Karpas-422 (cell line): ENCODE measurements around the gene RPTN. TPM values are rescaled to one million over a fixed set of nuclear protein-coding genes. Genes with fewer than 3 reads are reported as not detected.

Experiments
- DNase-seq: peaks from one replicate; pipeline ENCODE4 v3.0.0-alpha.2; 2015
- H2AFZ ChIP-seq: fragments of 200-600 bp; sonication (generic); 2 replicates; pipeline ENCODE4 v1.6.1; 2014; ENCODE audit warnings: antibody characterized with exemption, low read length, mixed read lengths
- H3K27ac ChIP-seq: fragments of 200-600 bp; sonication (generic); 2 replicates; pipeline ENCODE4 v1.5.1; 2014; ENCODE audit warnings: mild to moderate bottlenecking, low read length, moderate library complexity
- H3K27me3 ChIP-seq: fragments of 200-600 bp; sonication (generic); 2 replicates; pipeline ENCODE4 v1.6.1; 2014; ENCODE audit warnings: low read length, mixed read lengths
- H3K36me3 ChIP-seq: fragments of 200-600 bp; sonication (generic); 2 replicates; pipeline ENCODE4 v1.6.1; 2014; ENCODE audit warnings: low read length, mixed read lengths; ENCODE audit not compliant: insufficient read depth
- H3K4me1 ChIP-seq: fragments of 200-600 bp; sonication (generic); 2 replicates; pipeline ENCODE4 v1.6.1; 2014; ENCODE audit warnings: mild to moderate bottlenecking, low read length, mixed read lengths
- H3K4me2 ChIP-seq: fragments of 200-600 bp; sonication (generic); 2 replicates; pipeline ENCODE4 v1.6.1; 2014; ENCODE audit warnings: low read length, low read depth, mild to moderate bottlenecking; ENCODE audit not compliant: poor library complexity, severe bottlenecking
- H3K4me3 ChIP-seq: fragments of 200-600 bp; sonication (generic); 2 replicates; pipeline ENCODE4 v1.5.1; 2014; ENCODE audit warnings: mild to moderate bottlenecking, antibody characterized with exemption, low read length, mixed read lengths
- H3K79me2 ChIP-seq: fragments of 200-600 bp; sonication (generic); 2 replicates; pipeline ENCODE4 v1.6.1; 2014; ENCODE audit warnings: mild to moderate bottlenecking, low read length, mixed read lengths
- H3K9ac ChIP-seq: fragments of 200-600 bp; sonication (generic); 2 replicates; pipeline ENCODE4 v1.6.0; 2014; ENCODE audit warnings: low read length
- H3K9me2 ChIP-seq: fragments of 200-600 bp; sonication (generic), shearing (Covaris generic); replicated peaks from 2 replicates; pipeline ENCODE4 v1.6.0; 2014; ENCODE audit warnings: mild to moderate bottlenecking, low read length, moderate library complexity; ENCODE audit not compliant: insufficient read depth
- H3K9me3 ChIP-seq: fragments of 300-700, 200-600 bp; sonication (generic); 2 replicates; pipeline ENCODE4 v1.6.1; 2014; ENCODE audit warnings: low read length, mixed read lengths
- H4K20me1 ChIP-seq: fragments of 200-600 bp; sonication (generic); 2 replicates; pipeline ENCODE4 v1.6.1; 2014; ENCODE audit warnings: mild to moderate bottlenecking, antibody characterized with exemption, low read length, low read depth; ENCODE audit not compliant: insufficient read depth
- total RNA-seq: library from RNA; depleted of rRNA; stranded (reverse); fragments of >200 nt; shearing (Covaris generic); gene quantifications from 2 replicates; pipeline ENCODE4 v1.2.3, GENCODE V29; 2014; ENCODE audit warnings: low replicate concordance

RPTN gene
- total RNA-seq, 1 experiment from 2014 or later: not detected

GRCh38 chr1:152141971-152142584, 16.9 kb downstream of the RPTN start:
- Histone ChIP-seq H3K27ac (no peak overlapping the region), H2AFZ (no peak overlapping the region), H3K4me1 (no peaks in the 10 kb centered on the region), H3K27me3 (no peaks in the 10 kb centered on the region), H4K20me1 (no peaks in the 10 kb centered on the region), H3K9me3 (no peaks in the 10 kb centered on the region), H3K9ac (no peak overlapping the region), H3K4me2 (no peak overlapping the region), H3K36me3 (no peaks in the 10 kb centered on the region), H3K4me3 (no peak overlapping the region), H3K79me2 (no peaks in the 10 kb centered on the region), H3K9me2 (no peaks in the 10 kb centered on the region)
- peak; percentile 62 for DNase-seq

GRCh38 chr1:152137215-152137614, 21.8 kb downstream of the RPTN start:
- H3K4me2 ChIP-seq: no peak overlapping the region
- no peak overlapping the region for H3K4me3 ChIP-seq

GRCh38 chr1:152130186-152130585, 28.8 kb downstream of the RPTN start:
- Histone ChIP-seq H4K20me1 (no peaks in the 10 kb centered on the region), H3K9ac (no peak overlapping the region), H3K36me3 (no peaks in the 10 kb centered on the region), H3K79me2 (no peaks in the 10 kb centered on the region), H2AFZ (no peak overlapping the region), H3K9me3 (no peaks in the 10 kb centered on the region), H3K4me3 (no peak overlapping the region), H3K27me3 (no peaks in the 10 kb centered on the region; the same call in 1 of the 2 replicates), H3K4me2 (no peak overlapping the region), H3K9me2 (no peaks in the 10 kb centered on the region), H3K4me1 (no peaks in the 10 kb centered on the region), H3K27ac (no peak overlapping the region)
- DNase-seq: no peak

More at GRCh38 chr1:152137215-152137614, 21.8 kb downstream of the RPTN start:
- no peak overlapping the region for H3K27ac ChIP-seq
- DNase-seq: no peak
- H2AFZ ChIP-seq: no peak overlapping the region
- H4K20me1 ChIP-seq: no peaks in the 10 kb centered on the region
- H3K9me3 ChIP-seq: no peaks in the 10 kb centered on the region
- no peaks in the 10 kb centered on the region for H3K79me2 ChIP-seq
- H3K27me3 ChIP-seq: no peaks in the 10 kb centered on the region; the same call in 1 of the 2 replicates
- no peaks in the 10 kb centered on the region for H3K9me2 ChIP-seq
- H3K9ac ChIP-seq: no peak overlapping the region
- H3K36me3 ChIP-seq: no peaks in the 10 kb centered on the region
- no peaks in the 10 kb centered on the region for H3K4me1 ChIP-seq

GRCh38 chr1:152127673-152128072, 31.4 kb downstream of the RPTN start:
- no peak overlapping the region for H2AFZ ChIP-seq
- peaks cover under 1% of the 10 kb centered on the region; the same call in 1 of the 2 replicates for H3K4me1 ChIP-seq
- no peak overlapping the region for H3K4me3 ChIP-seq
- no peaks in the 10 kb centered on the region; the same call in 1 of the 2 replicates for H3K27me3 ChIP-seq
- no peaks in the 10 kb centered on the region for H3K36me3 ChIP-seq
- peak; percentile 29 for DNase-seq
- no peak overlapping the region for H3K4me2 ChIP-seq
- no peaks in the 10 kb centered on the region for H3K9me2 ChIP-seq
- H3K9me3 ChIP-seq: no peaks in the 10 kb centered on the region
- no peaks in the 10 kb centered on the region for H4K20me1 ChIP-seq
- no peak overlapping the region for H3K27ac ChIP-seq
- H3K79me2 ChIP-seq: no peaks in the 10 kb centered on the region
- H3K9ac ChIP-seq: no peak overlapping the region

GRCh38 chr1:152125834-152126443, 33.1 kb downstream of the RPTN start:
- DNase-seq: peak; percentile 4
- no peak overlapping the region for H3K27ac ChIP-seq

GRCh38 chr1:152118915-152119314, 40.1 kb downstream of the RPTN start:
- H3K4me2 ChIP-seq: no peak overlapping the region
- peaks cover 5% of the 10 kb centered on the region; the same call in 1 of the 2 replicates for H3K4me1 ChIP-seq
- no peaks in the 10 kb centered on the region for H4K20me1 ChIP-seq
- no peaks in the 10 kb centered on the region for H3K79me2 ChIP-seq
- no peak overlapping the region for H3K9ac ChIP-seq
- H3K9me2 ChIP-seq: no peaks in the 10 kb centered on the region
- no peaks in the 10 kb centered on the region for H3K9me3 ChIP-seq
- no peak overlapping the region for H3K27ac ChIP-seq
- H3K4me3 ChIP-seq: no peak overlapping the region
- no peak for DNase-seq
- no peaks in the 10 kb centered on the region for H3K27me3 ChIP-seq
- H2AFZ ChIP-seq: no peak overlapping the region
- H3K36me3 ChIP-seq: no peaks in the 10 kb centered on the region

More at GRCh38 chr1:152125834-152126443, 33.1 kb downstream of the RPTN start:
- Histone ChIP-seq H3K9me2 (no peaks in the 10 kb centered on the region), H3K9ac (no peak overlapping the region), H3K9me3 (no peaks in the 10 kb centered on the region), H3K4me3 (no peak overlapping the region), H3K4me2 (no peak overlapping the region), H3K79me2 (no peaks in the 10 kb centered on the region), H3K4me1 (peaks cover 5% of the 10 kb centered on the region; the same call in 1 of the 2 replicates), H3K36me3 (no peaks in the 10 kb centered on the region), H4K20me1 (no peaks in the 10 kb centered on the region), H2AFZ (no peak overlapping the region), H3K27me3 (no peaks in the 10 kb centered on the region)

- Histone ChIP-seq H3K9ac (no peak within 1 kb of the TSS), H4K20me1 (no peaks in the 10 kb centered on the region), H3K79me2 (no peaks in the 10 kb centered on the region), H3K4me2 (no peak within 1 kb of the TSS), H3K4me3 (no peak within 1 kb of the TSS), H3K4me1 (peaks cover 20% of the 10 kb centered on the region), H2AFZ (no peak within 1 kb of the TSS), H3K27me3 (no peaks in the 10 kb centered on the region), H3K27ac (no peak within 1 kb of the TSS), H3K9me2 (no peaks in the 10 kb centered on the region), H3K9me3 (no peaks in the 10 kb centered on the region), H3K36me3 (no peaks in the 10 kb centered on the region)
- no peak for DNase-seq
Observed at GRCh38 chr1:152115344-152115743, 43.7 kb downstream of the RPTN start, which contains the start of gene TCHH. Gene TCHH (minus strand): TSS chr1:152115444. CDS start chr1:152114080, 1,364 bp downstream.

- Histone ChIP-seq H3K27ac (no peak overlapping the region), H3K4me1 (peaks cover 20% of the 10 kb centered on the region), H3K79me2 (no peaks in the 10 kb centered on the region), H3K36me3 (no peaks in the 10 kb centered on the region), H3K4me3 (peak overlapping the region; percentile 62), H3K9ac (0 out of 2 replicates have a peak overlapping the region, but pooled peaks have one; percentile 46), H3K27me3 (no peaks in the 10 kb centered on the region), H3K4me2 (peak overlapping the region; percentile 78), H3K9me3 (no peaks in the 10 kb centered on the region), H2AFZ (no peak overlapping the region), H3K9me2 (no peaks in the 10 kb centered on the region), H4K20me1 (no peaks in the 10 kb centered on the region)
- no peak for DNase-seq
Observed at GRCh38 chr1:152112885-152113432, 46.1 kb downstream of the RPTN start.
